ENCODE data around the gene RAB31. TPM values are rescaled to one million over a fixed set of nuclear protein-coding genes. Genes with fewer than 3 reads are reported as not detected.
A peak's percentile ranks its signal among the peaks of the same experiment; 100 is the strongest.

Gene RAB31
- polyA plus RNA-seq, 1 donor (not counting 4 experiments of a cell fraction or from before 2014, with no cell fraction given): 47.0 TPM

GRCh38 chr18:9669016-9669415 is 39.1 kb upstream of the RAB31 start:
- no peak overlapping the region for H3K4me2 ChIP-seq (ENCODE audit: control insufficient read depth, extremely low read depth, insufficient read depth, low read depth, low read length)
- H3K4me1 ChIP-seq (ENCODE audit: control insufficient read depth, extremely low read depth, insufficient read depth, low read length): peaks cover 26% of the 10 kb centered on the region
- H4K20me1 ChIP-seq (ENCODE audit: control insufficient read depth, extremely low read depth, insufficient read depth, low read length): no peaks in the 10 kb centered on the region
- no peak overlapping the region for H2AFZ ChIP-seq (ENCODE audit: control insufficient read depth, low read length)
- DNase-seq (ENCODE audit: low read depth, low spot score): no peak
- dilution Hi-C loops (cut with MboI; ENCODE audit: extremely low pct_ligation_motif_present, low sequenced_read_pairs): no loop called here
- H3K27ac ChIP-seq (ENCODE audit: control insufficient read depth, insufficient read depth, low read length): no peak overlapping the region
- no peak for FAIRE-seq
- H3K36me3 ChIP-seq (ENCODE audit: control insufficient read depth in 2 of 2, extremely low read depth in 1 of 2, insufficient read depth in 2 of 2, low read length in 2 of 2): no peaks in the 10 kb centered on the region
- TF ChIP-seq CTCF (optimal IDR thresholded peaks at IDR 0.05 in 1 of 3, IDR thresholded peaks at IDR 0.05 in 1 of 3, conservative IDR thresholded peaks at IDR 0.05 in 1 of 3; ENCODE audit: extremely low read depth in 1 of 3, insufficient read depth in 2 of 3, low read length in 3 of 3): no peak
- no peak for TF ChIP-seq EZH2 (IDR thresholded peaks at IDR 0.05; ENCODE audit: low read length)
- H3K27me3 ChIP-seq (ENCODE audit: control insufficient read depth, extremely low read depth, insufficient read depth, low read length): no peaks in the 10 kb centered on the region
- no peaks in the 10 kb centered on the region for H3K79me2 ChIP-seq (ENCODE audit: control insufficient read depth, insufficient read depth, low read length)
- H3K9me1 ChIP-seq (ENCODE audit: control insufficient read depth, extremely low read depth, insufficient read depth, low read length): no peaks in the 10 kb centered on the region
- H3K9ac ChIP-seq (ENCODE audit: control insufficient read depth, extremely low read depth, insufficient read depth, low read length): no peak overlapping the region
- no peaks in the 10 kb centered on the region for H3K9me3 ChIP-seq (ENCODE audit: control insufficient read depth, low read depth, low read length)
- no peak overlapping the region for H3K4me3 ChIP-seq (ENCODE audit: control insufficient read depth in 2 of 3, extremely low read depth in 1 of 3, insufficient read depth in 2 of 3, low read depth in 1 of 3, low read length in 3 of 3)

- H3K4me2 ChIP-seq (ENCODE audit: control insufficient read depth, extremely low read depth, insufficient read depth, low read depth, low read length): peak overlapping the region; percentile 61
- H3K9me3 ChIP-seq (ENCODE audit: control insufficient read depth, low read depth, low read length): no peaks in the 10 kb centered on the region
- no peak for TF ChIP-seq CTCF (optimal IDR thresholded peaks at IDR 0.05 in 1 of 3, IDR thresholded peaks at IDR 0.05 in 1 of 3, conservative IDR thresholded peaks at IDR 0.05 in 1 of 3; ENCODE audit: extremely low read depth in 1 of 3, insufficient read depth in 2 of 3, low read length in 3 of 3)
- no peaks in the 10 kb centered on the region for H3K9me1 ChIP-seq (ENCODE audit: control insufficient read depth, extremely low read depth, insufficient read depth, low read length)
- dilution Hi-C loops (cut with MboI; ENCODE audit: extremely low pct_ligation_motif_present, low sequenced_read_pairs): no loop called here
- H3K27me3 ChIP-seq (ENCODE audit: control insufficient read depth, extremely low read depth, insufficient read depth, low read length): no peaks in the 10 kb centered on the region
- peaks cover 31% of the 10 kb centered on the region for H3K4me1 ChIP-seq (ENCODE audit: control insufficient read depth, extremely low read depth, insufficient read depth, low read length)
- H3K27ac ChIP-seq (ENCODE audit: control insufficient read depth, insufficient read depth, low read length): peak overlapping the region; percentile 93
- H3K79me2 ChIP-seq (ENCODE audit: control insufficient read depth, insufficient read depth, low read length): no peaks in the 10 kb centered on the region
- peak overlapping the region in 1 of 3 experiments; percentile 29 for H3K4me3 ChIP-seq (ENCODE audit: control insufficient read depth in 2 of 3, extremely low read depth in 1 of 3, insufficient read depth in 2 of 3, low read depth in 1 of 3, low read length in 3 of 3)
- H3K9ac ChIP-seq (ENCODE audit: control insufficient read depth, extremely low read depth, insufficient read depth, low read length): peak overlapping the region; percentile 70
- no peaks in the 10 kb centered on the region for H4K20me1 ChIP-seq (ENCODE audit: control insufficient read depth, extremely low read depth, insufficient read depth, low read length)
- H2AFZ ChIP-seq (ENCODE audit: control insufficient read depth, low read length): peak overlapping the region; percentile 48
- DNase-seq (ENCODE audit: low read depth, low spot score) (peak; percentile 65), FAIRE-seq (peak; percentile 94)
- no peaks in the 10 kb centered on the region for H3K36me3 ChIP-seq (ENCODE audit: control insufficient read depth in 2 of 2, extremely low read depth in 1 of 2, insufficient read depth in 2 of 2, low read length in 2 of 2)
These were observed 36.9 kb upstream of the RAB31 start for GRCh38 chr18:9671214-9671613.

Data from keratinocyte (primary cell).